HG03095 (cell line): ENCODE data around the gene WBP11.

ENCODE experiments used
- ATAC-seq: cut with Tn5 transposase; IDR thresholded peaks from one replicate; pipeline ENCODE4 v1.9.1; 2021; ENCODE audit warnings: moderate library complexity; ENCODE audit not compliant: unreplicated experiment

The WBP11 gene

GRCh38 chr12:14825256-14825655 is 22.0 kb upstream of the WBP11 start:
- no peak for ATAC-seq

GRCh38 chr12:14824012-14824634 is 20.8 kb upstream of the WBP11 start:
- ATAC-seq: no peak

GRCh38 chr12:14814014-14814413 is 10.7 kb upstream of the WBP11 start, which contains the start of gene SMCO3:
TSS of gene SMCO3 (minus strand) at chr12:14814182. CDS start at chr12:14806680, 7,502 bp downstream.
- no peak for ATAC-seq

- ATAC-seq: no peak
Measured at GRCh38 chr12:14811486-14811885, 8.2 kb upstream of the WBP11 start.

GRCh38 chr12:14810953-14811483 is 7.7 kb upstream of the WBP11 start:
- ATAC-seq: no peak

- ATAC-seq: no peak
Measured at GRCh38 chr12:14810167-14810952, 7.1 kb upstream of the WBP11 start.

- peak; percentile 18 for ATAC-seq
Measured at GRCh38 chr12:14803830-14804160, 517 bp upstream of the WBP11 start.

- no peak for ATAC-seq
Measured at GRCh38 chr12:14802721-14803010, 612 bp downstream of the WBP11 start.

GRCh38 chr12:14802247-14802646 is 1.0 kb downstream of the WBP11 start:
- ATAC-seq: no peak

- no peak for ATAC-seq
Measured at GRCh38 chr12:14795028-14795448, 8.2 kb downstream of the WBP11 start.

- no peak for ATAC-seq
Measured at GRCh38 chr12:14785568-14785967, 17.7 kb downstream of the WBP11 start.

GRCh38 chr12:14784471-14784870 is 18.8 kb downstream of the WBP11 start:
- no peak for ATAC-seq

- ATAC-seq: no peak
Measured at GRCh38 chr12:14782756-14783155, 20.5 kb downstream of the WBP11 start.

GRCh38 chr12:14781563-14781962 is 21.7 kb downstream of the WBP11 start:
- no peak for ATAC-seq

GRCh38 chr12:14780859-14781258 is 22.4 kb downstream of the WBP11 start:
- no peak for ATAC-seq

GRCh38 chr12:14779834-14780233 is 23.4 kb downstream of the WBP11 start:
- no peak for ATAC-seq

- ATAC-seq: no peak
Measured at GRCh38 chr12:14777271-14777670, 26.0 kb downstream of the WBP11 start.

GRCh38 chr12:14776236-14776961 is 26.9 kb downstream of the WBP11 start:
- ATAC-seq: no peak

GRCh38 chr12:14775636-14775980 is 27.7 kb downstream of the WBP11 start:
- no peak for ATAC-seq

GRCh38 chr12:14774906-14775635 is 28.2 kb downstream of the WBP11 start:
- ATAC-seq: no peak
